K562 (cell line): ENCODE measurements around the gene CHPF2.
A peak's percentile ranks its signal among the peaks of the same experiment; 100 is the strongest.

ENCODE experiments used
- ARNT ChIP-seq, 2 experiments: fragments of 450-650 bp; IDR thresholded peaks; 2 replicates each; pipeline ENCODE4 v1.6.1; 2016; ENCODE audit warnings: mild to moderate bottlenecking in 1 of 2
- CTCF ChIP-seq, 3 experiments: IDR thresholded peaks in 2 of 3; conservative IDR thresholded peaks in 1 of 3; 2 replicates each; pipeline ENCODE4 v1.5.1; 2011 to 2012; ENCODE audit warnings: low read length in 3 of 3, mild to moderate bottlenecking in 3 of 3, control low read depth in 2 of 3, improper control_type of control experiment in 1 of 3, inconsistent platforms in 1 of 3, low read depth in 1 of 3, mixed read lengths in 1 of 3, moderate library complexity in 1 of 3; ENCODE audit not compliant: insufficient read depth in 2 of 3
- GATA2 ChIP-seq: sonication (generic); formaldehyde crosslinking; IDR thresholded peaks from 2 replicates; pipeline ENCODE4 v1.4.0; 2020; ENCODE audit warnings: mild to moderate bottlenecking, missing genetic modification reagents
- MAX ChIP-seq: sonication (generic); formaldehyde crosslinking; IDR thresholded peaks from 2 replicates; pipeline ENCODE4 v1.9.0; 2022; ENCODE audit warnings: mild to moderate bottlenecking, missing genetic modification reagents
- ZBTB40 ChIP-seq, 2 experiments: fragments of 450-650 bp in 1 of 2; sonication (generic) in 1 of 2; formaldehyde crosslinking in 1 of 2; IDR thresholded peaks; 2 replicates each; pipeline versions ENCODE4 v1.7.1 to v1.9.0; 2016 to 2022; ENCODE audit warnings: inconsistent platforms in 1 of 2, mild to moderate bottlenecking in 1 of 2, missing genetic modification reagents in 1 of 2
- ZNF384 ChIP-seq: IDR thresholded peaks from 2 replicates; pipeline ENCODE4 v1.6.1; 2012; ENCODE audit warnings: low read depth, low read length, improper control_type of control experiment

- TF ChIP-seq ZNF384 (no peak), CTCF (IDR thresholded peaks at IDR 0.05 in 2 of 3, conservative IDR thresholded peaks at IDR 0.05 in 1 of 3; ENCODE audit: insufficient read depth in 2 of 3, low read depth in 1 of 3, low read length in 3 of 3) (0 out of 6 replicates have a peak, but pooled peaks of 1 of the 3 experiments have one; percentile 2), MAX (no peak), ARNT (IDR thresholded peaks at IDR 0.05) (no peak), ZBTB40 (IDR thresholded peaks at IDR 0.05) (no peak), ZBTB40 (CRISPR knock-in tag; IDR thresholded peaks at IDR 0.05) (no peak), GATA2 (CRISPR knock-in tag) (no peak)
These were observed 46.3 kb upstream of the CHPF2 start for GRCh38 chr7:151185762-151186639.
